Measurements from ENCODE around the gene USP17L20.
"Not testable (repeated sequence)": the region's sequence is repeated elsewhere in the genome, so short reads cannot be mapped to it uniquely, and the experiment has no call there.

Gene USP17L20

GRCh38 chr4:9253078-9253477, 4.8 kb upstream of the USP17L20 start, which contains the start of gene USP17L19:
TSS of gene USP17L19 (plus strand) at chr4:9253378. CDS start at chr4:9253378, 0 bp downstream.
- not testable (repeated sequence) for H2AFZ ChIP-seq (ENCODE audit: low read length, unreplicated experiment); H3K27ac ChIP-seq (ENCODE audit: low read depth, low read length); H3K4me3 ChIP-seq (ENCODE audit: low read depth, low read length); H3K4me1 ChIP-seq (ENCODE audit: control insufficient read depth, insufficient read depth, low read length, unreplicated experiment); H3K27me3 ChIP-seq (ENCODE audit: insufficient read depth, low read length); H3K36me3 ChIP-seq (ENCODE audit: insufficient read depth, low read length); H3K79me2 ChIP-seq (ENCODE audit: control insufficient read depth, insufficient read depth, low read length, unreplicated experiment)

- not testable (repeated sequence) for H2AFZ ChIP-seq (ENCODE audit: low read length, unreplicated experiment); H3K4me3 ChIP-seq (ENCODE audit: low read depth, low read length); H3K27me3 ChIP-seq (ENCODE audit: insufficient read depth, low read length); H3K79me2 ChIP-seq (ENCODE audit: control insufficient read depth, insufficient read depth, low read length, unreplicated experiment); H3K4me1 ChIP-seq (ENCODE audit: control insufficient read depth, insufficient read depth, low read length, unreplicated experiment); H3K27ac ChIP-seq (ENCODE audit: low read depth, low read length); H3K36me3 ChIP-seq (ENCODE audit: insufficient read depth, low read length)
Measured at GRCh38 chr4:9262572-9262971, 4.6 kb downstream of the USP17L20 start, which contains the start of gene USP17L21. TSS of gene USP17L21 (plus strand) at chr4:9262872. CDS start at chr4:9262872, 0 bp downstream.

- H3K36me3 ChIP-seq (ENCODE audit: insufficient read depth, low read length); H3K27me3 ChIP-seq (ENCODE audit: insufficient read depth, low read length); H3K27ac ChIP-seq (ENCODE audit: low read depth, low read length); H3K4me1 ChIP-seq (ENCODE audit: control insufficient read depth, insufficient read depth, low read length, unreplicated experiment); H3K79me2 ChIP-seq (ENCODE audit: control insufficient read depth, insufficient read depth, low read length, unreplicated experiment); H2AFZ ChIP-seq (ENCODE audit: low read length, unreplicated experiment); H3K4me3 ChIP-seq (ENCODE audit: low read depth, low read length): not testable (repeated sequence)
Measured at GRCh38 chr4:9267319-9267718, 9.4 kb downstream of the USP17L20 start, which contains the start of gene USP17L22. TSS of gene USP17L22 (plus strand) at chr4:9267619. CDS start at chr4:9267619, 0 bp downstream.

GRCh38 chr4:9271719-9272118, 13.8 kb downstream of the USP17L20 start:
- H2AFZ ChIP-seq (ENCODE audit: low read length, unreplicated experiment); H3K4me3 ChIP-seq (ENCODE audit: low read depth, low read length); H3K36me3 ChIP-seq (ENCODE audit: insufficient read depth, low read length); H3K4me1 ChIP-seq (ENCODE audit: control insufficient read depth, insufficient read depth, low read length, unreplicated experiment); H3K27ac ChIP-seq (ENCODE audit: low read depth, low read length); H3K27me3 ChIP-seq (ENCODE audit: insufficient read depth, low read length); H3K79me2 ChIP-seq (ENCODE audit: control insufficient read depth, insufficient read depth, low read length, unreplicated experiment): not testable (repeated sequence)
